RWPE1 (cell line): ENCODE measurements around the gene SEMA5A.

Experiments
- CTCF ChIA-PET: fragments of 350-600 bp; sonication (Branson Sonifier 250); formaldehyde crosslinking; extraction: SDS; loops from one replicate; lab custom pipeline; 2021; lab: Yijun Ruan, JAX
- POLR2A ChIA-PET: fragments of 400-600 bp; formaldehyde crosslinking; extraction: SDS; loops from one replicate; lab custom pipeline; 2020; ENCODE audit warnings: antibody characterized with exemption; ENCODE audit not compliant: low non-redundant PET; lab: Yijun Ruan, JAX
- DNase-seq: peaks from one replicate; pipeline ENCODE4 v3.0.0; 2012; ENCODE audit warnings: low spot score
- H3K27ac ChIP-seq: fragments of 450-650 bp; 2 replicates; pipeline ENCODE4 v1.5.1; 2017
- CTCF ChIP-seq: fragments of 450-650 bp; conservative IDR thresholded peaks from 2 replicates; pipeline ENCODE4 v1.5.1; 2017; ENCODE audit warnings: low read depth, mild to moderate bottlenecking

Gene SEMA5A

GRCh38 chr5:9251379-9251980 is 294.4 kb downstream of the SEMA5A start:
- DNase-seq, result no peak
- ChIA-PET CTCF (no interaction called here), POLR2A (no interaction called here)
- H3K27ac ChIP-seq, result no peak overlapping the region
- no peak for TF ChIP-seq CTCF

- CTCF ChIA-PET, result interaction anchor here (0.5 kb wide), 1 partner anchor 295 kb away, joined by 3 read pairs; no protein-coding TSS in a partner anchor
- POLR2A ChIA-PET, result no interaction called here
- no peak for TF ChIP-seq CTCF
- no peak for DNase-seq
- H3K27ac ChIP-seq, result no peak overlapping the region
Measured at GRCh38 chr5:9249231-9249630, 296.6 kb downstream of the SEMA5A start.

GRCh38 chr5:9245071-9245470 is 300.8 kb downstream of the SEMA5A start:
- CTCF ChIA-PET, result no interaction called here
- TF ChIP-seq CTCF, result no peak
- POLR2A ChIA-PET, result no interaction called here
- DNase-seq, result no peak
- H3K27ac ChIP-seq, result no peak overlapping the region

- no peak for DNase-seq
- ChIA-PET POLR2A (no interaction called here), CTCF (no interaction called here)
- TF ChIP-seq CTCF, result no peak
- no peak overlapping the region for H3K27ac ChIP-seq
Measured at GRCh38 chr5:9244417-9244816, 301.5 kb downstream of the SEMA5A start.

GRCh38 chr5:9241479-9242305 is 304.2 kb downstream of the SEMA5A start:
- H3K27ac ChIP-seq, result no peak overlapping the region
- ChIA-PET CTCF (no interaction called here), POLR2A (no interaction called here)
- TF ChIP-seq CTCF, result no peak
- no peak for DNase-seq

GRCh38 chr5:9240431-9240830 is 305.4 kb downstream of the SEMA5A start:
- no peak overlapping the region for H3K27ac ChIP-seq
- DNase-seq, result no peak
- CTCF ChIA-PET, result no interaction called here
- POLR2A ChIA-PET, result no interaction called here
- TF ChIP-seq CTCF, result no peak
